Astrocyte of the cerebellum (primary cell): ENCODE measurements around the gene LPO.

ENCODE experiments used
- DNase-seq: peaks from one replicate; pipeline ENCODE4 v3.0.0-alpha.2; 2011; ENCODE audit warnings: low read depth
- H3K4me3 ChIP-seq: 2 replicates; pipeline ENCODE4 v1.5.1; 2011; ENCODE audit warnings: mild to moderate bottlenecking, low read depth, low read length, moderate library complexity
- CTCF ChIP-seq: IDR thresholded peaks from 2 replicates; pipeline ENCODE4 v1.5.1; 2012; ENCODE audit warnings: low read length, low read depth, moderate library complexity, mild to moderate bottlenecking; ENCODE audit errors: missing control alignments
- in situ Hi-C: cut with HindIII; loops from 2 replicates; pipeline ENCODE4 v1.10.0; 2017; ENCODE audit warnings: low sequenced_read_pairs

LPO gene

GRCh38 chr17:58306131-58306951, 68.0 kb downstream of the LPO start:
- TF ChIP-seq CTCF = no peak
- DNase-seq = no peak
- in situ Hi-C loops = no loop called here

DNA sequence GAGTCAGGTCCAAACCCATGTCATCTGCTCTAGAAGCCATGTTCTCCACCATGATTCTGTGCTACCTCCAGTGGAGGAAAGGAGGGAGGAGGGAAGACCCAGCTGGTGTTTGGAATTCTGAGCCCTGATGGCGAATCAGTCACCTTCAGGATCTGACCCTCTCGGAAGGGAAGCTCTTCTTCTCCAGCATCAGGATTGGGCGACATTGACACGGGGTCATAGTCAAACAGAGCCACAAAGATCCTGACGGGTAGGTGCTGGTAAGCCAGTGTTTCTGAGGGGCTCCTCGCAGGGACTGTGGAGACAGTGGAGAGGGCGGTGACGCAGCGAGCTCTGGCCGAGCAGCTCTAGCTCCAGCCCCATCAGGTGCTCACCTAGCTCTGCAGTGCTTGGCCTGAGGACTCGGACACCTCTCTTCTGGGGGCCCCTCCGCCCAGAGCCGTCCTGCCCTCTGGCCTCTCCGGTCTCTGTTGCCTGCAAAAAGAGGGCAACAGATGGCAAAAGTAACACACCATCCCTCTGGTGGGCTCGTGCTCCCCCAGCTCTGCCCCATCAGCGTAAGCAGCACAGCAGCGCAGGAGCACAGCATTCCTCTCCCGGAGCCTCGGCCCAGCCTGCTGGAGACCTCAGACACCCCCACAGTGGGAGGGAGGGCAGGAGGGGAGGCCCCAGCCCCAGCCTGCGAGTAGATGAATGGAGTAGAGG, 69.2 kb downstream of the LPO start:
- in situ Hi-C loops = no loop called here
- no peak overlapping the region for H3K4me3 ChIP-seq
- no peak for TF ChIP-seq CTCF
- no peak for DNase-seq

More at GRCh38 chr17:58306131-58306951, 68.0 kb downstream of the LPO start:
- H3K4me3 ChIP-seq = no peak overlapping the region

DNA sequence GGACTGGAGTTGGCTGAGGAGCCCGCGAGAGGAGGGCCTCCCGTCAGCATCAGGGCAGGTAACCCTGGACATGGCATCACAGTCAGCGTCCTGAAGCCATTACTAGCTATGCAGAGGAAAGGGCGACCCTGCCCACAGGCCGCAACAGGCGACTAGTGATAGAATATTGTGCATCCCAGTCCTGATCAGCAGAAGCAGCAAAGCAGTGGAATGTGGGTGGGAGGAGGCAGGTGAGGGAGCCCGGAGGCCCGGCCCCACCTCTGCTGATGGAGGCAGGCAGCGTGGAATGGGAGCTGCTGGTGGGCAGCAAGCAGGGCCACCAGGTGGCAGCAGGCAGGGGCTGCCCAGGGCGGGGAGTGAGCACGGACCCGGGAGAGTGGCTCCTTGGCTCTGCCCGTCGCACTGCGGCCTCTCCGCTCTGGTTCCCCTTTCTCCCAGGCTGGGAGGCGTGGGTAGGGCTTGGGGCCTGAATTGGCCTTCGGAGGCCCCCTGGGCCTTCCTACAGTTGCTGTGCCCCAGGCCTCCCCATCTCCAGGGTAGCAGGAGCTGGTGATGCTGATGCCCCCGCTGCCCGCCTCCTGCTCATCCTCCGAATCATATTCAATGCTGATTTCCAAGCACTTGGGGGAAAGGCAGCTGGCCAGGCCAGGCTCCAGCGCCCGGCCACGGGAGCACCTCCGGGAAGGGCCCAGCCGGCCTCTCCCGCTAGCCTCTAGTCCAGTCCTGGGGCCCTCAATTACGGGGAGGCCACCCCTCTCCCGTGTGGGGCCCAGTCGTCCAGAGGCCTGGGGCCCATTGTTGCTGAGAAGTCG, 70.0 kb downstream of the LPO start:
- peak; percentile 31 for TF ChIP-seq CTCF
- in situ Hi-C loops = no loop called here
- H3K4me3 ChIP-seq = no peak overlapping the region
- no peak for DNase-seq

DNA sequence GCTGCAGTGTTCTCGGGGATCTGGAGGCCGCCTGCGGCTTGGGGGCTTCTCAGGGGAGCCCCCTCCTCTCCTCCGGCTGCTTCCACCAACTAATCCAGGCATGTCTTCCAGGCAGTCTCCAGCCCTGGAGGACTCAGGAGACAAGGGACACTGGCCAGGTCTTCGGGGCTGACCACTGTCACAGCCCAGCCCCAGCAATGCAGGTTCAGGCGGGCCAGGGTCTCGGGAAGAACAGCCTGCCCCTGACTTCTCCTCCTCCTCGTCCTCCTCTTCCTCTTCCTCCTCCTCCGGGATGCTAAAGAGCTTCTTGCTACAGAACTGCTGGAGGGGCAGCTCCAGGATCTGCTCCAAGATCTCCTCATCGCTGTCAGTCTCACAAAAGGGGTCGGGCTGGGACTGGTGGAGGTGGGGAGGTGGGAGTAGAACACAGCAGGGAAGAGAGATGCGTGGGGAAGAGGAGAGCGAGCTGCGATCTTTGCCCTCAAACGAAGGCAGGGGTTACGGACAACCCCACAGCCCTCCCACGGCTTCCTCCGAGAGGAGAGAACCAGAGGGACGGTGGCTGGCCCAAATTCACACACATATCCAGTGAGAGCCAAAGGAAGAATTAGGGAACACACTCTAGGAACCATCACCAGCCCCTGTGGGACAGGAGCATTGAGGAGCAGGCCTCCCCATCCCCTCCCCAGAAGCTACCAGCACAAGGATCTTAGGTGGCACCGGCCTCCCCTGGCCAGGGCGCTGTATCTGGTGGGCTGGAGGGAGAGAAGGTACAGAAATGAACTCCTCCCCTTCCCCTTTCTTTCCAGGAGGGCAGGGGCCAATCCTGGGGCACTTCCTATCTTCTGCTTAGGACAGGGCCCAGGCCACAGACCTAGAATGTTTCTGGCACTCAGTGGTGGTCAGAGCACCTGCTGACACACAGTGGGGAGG, 70.9 kb downstream of the LPO start:
- DNase-seq = no peak
- no peak for TF ChIP-seq CTCF
- in situ Hi-C loops = no loop called here
- no peak overlapping the region for H3K4me3 ChIP-seq

DNA sequence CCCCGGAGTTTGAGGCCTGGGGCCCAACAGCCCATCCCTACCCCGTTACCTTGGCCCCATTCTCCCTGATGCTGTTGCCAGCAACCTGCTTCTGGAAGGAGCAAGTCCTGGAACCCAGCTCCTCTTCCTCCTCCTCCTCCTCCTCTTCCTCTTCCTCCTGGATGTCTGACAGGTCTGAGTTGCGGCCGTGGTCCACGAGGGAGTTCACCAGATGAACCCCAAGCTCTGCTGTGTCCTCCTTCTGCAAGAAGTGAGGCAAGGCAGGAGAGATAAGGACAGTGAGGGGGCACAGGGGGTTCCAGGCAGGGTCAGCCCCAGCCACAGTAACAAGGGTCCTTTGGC, 71.5 kb downstream of the LPO start:
- DNase-seq = no peak
- in situ Hi-C loops = no loop called here
- no peak overlapping the region for H3K4me3 ChIP-seq
- no peak for TF ChIP-seq CTCF
